Activated CD4-positive, alpha-beta memory T cell treated with anti-CD3 and anti-CD28 coated beads for 36 hours (primary cell): ENCODE data around the gene IKZF4. TPM values are rescaled to one million over a fixed set of nuclear protein-coding genes. Genes with fewer than 3 reads are reported as not detected.
A peak's percentile ranks its signal among the peaks of the same experiment; 100 is the strongest.
"Not testable (repeated sequence)": the region's sequence is repeated elsewhere in the genome, so short reads cannot be mapped to it uniquely, and the experiment has no call there.

Source experiments
- CTCF ChIA-PET: fragments of 350-600 bp; sonication (Branson Sonifier 250); formaldehyde crosslinking; loops from one replicate; lab custom pipeline; 2021; ENCODE audit warnings: antibody characterized with exemption, inconsistent platforms; lab: Charles Lee
- POLR2A ChIA-PET: fragments of 350-600 bp; sonication (Branson Sonifier 250); formaldehyde crosslinking; loops from one replicate; lab custom pipeline; 2021; ENCODE audit warnings: antibody characterized with exemption; lab: Charles Lee
- DNase-seq: peaks from one replicate; pipeline ENCODE4 v3.0.0-alpha.2; 2020
- H3K27ac Mint-ChIP-seq: one replicate; pipeline ENCODE4 v1.8.0; 2021; ENCODE audit warnings: mixed read lengths
- H3K27me3 Mint-ChIP-seq: one replicate; pipeline ENCODE4 v1.8.0; 2021; ENCODE audit warnings: mixed read lengths
- H3K36me3 Mint-ChIP-seq: one replicate; pipeline ENCODE4 v1.8.0; 2021; ENCODE audit warnings: mixed read lengths
- H3K4me1 Mint-ChIP-seq: one replicate; pipeline ENCODE4 v1.8.0; 2021; ENCODE audit warnings: low read depth, mixed read lengths
- H3K4me3 Mint-ChIP-seq: one replicate; pipeline ENCODE4 v1.8.0; 2021; ENCODE audit warnings: mild to moderate bottlenecking, mixed read lengths
- H3K9me3 Mint-ChIP-seq: one replicate; pipeline ENCODE4 v1.8.0; 2021; ENCODE audit warnings: mixed read lengths
- intact Hi-C: fragments of 100-400 bp; cut with micrococcal nuclease; formaldehyde crosslinking; loops from one replicate; pipeline ENCODE4 v1.15.1; 2023
- total RNA-seq, 2 experiments: library from RNA; stranded (reverse); gene quantifications; one replicate each; pipeline ENCODE4 v1.2.3, GENCODE V29; 2021

The IKZF4 gene
- total RNA-seq, 2 experiments from 2014 or later = 14.4 to 15.1 TPM

DNA sequence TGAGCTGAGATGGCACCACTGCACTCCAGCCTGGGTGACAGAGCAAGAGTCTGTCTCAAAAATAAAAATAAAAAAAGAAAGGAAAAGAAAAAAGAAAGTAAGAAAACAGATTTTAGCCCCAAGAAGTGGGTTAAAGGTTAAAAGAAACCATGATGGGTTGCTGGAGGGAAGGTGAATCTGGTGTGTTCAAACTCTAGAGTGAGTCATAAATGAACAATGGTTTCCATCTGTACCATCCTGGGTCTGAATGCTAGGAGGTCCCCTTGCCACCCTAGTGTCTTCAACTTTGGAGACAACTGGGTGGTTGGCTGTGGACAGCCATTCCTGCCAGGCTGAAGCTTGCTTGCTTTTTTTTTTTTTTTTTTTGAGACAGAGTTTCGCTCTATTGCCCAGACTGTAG is 19.3 kb downstream of the IKZF4 start:
- Mint-ChIP-seq H3K27ac (peak overlapping the region; percentile 98), H3K4me1 (peaks cover 34% of the 10 kb centered on the region), H3K4me3 (peak overlapping the region; percentile 98), H3K9me3 (no peaks in the 10 kb centered on the region), H3K36me3 (peaks cover 37% of the 10 kb centered on the region), H3K27me3 (no peaks in the 10 kb centered on the region)
- intact Hi-C loops = loop anchor here (2.0 to 10.0 kb wide), 5 partner anchors 19 to 595 kb away; partner anchors contain the start of genes BAZ2A, IKZF4, NABP2 and RNF41
- POLR2A ChIA-PET = interaction anchor here (0.6 to 1.4 kb wide), 4 partner anchors 18 to 1491 kb away, joined by 3 to 4 read pairs (median 4); partner anchors contain the start of gene IKZF4
- DNase-seq = peak; percentile 41
- CTCF ChIA-PET = interaction anchor here (0.6 to 3.2 kb wide), 10 partner anchors 11 to 392 kb away, joined by 3 to 26 read pairs (median 6); partner anchors contain the start of genes ESYT1, IKZF4 and PA2G4

DNA sequence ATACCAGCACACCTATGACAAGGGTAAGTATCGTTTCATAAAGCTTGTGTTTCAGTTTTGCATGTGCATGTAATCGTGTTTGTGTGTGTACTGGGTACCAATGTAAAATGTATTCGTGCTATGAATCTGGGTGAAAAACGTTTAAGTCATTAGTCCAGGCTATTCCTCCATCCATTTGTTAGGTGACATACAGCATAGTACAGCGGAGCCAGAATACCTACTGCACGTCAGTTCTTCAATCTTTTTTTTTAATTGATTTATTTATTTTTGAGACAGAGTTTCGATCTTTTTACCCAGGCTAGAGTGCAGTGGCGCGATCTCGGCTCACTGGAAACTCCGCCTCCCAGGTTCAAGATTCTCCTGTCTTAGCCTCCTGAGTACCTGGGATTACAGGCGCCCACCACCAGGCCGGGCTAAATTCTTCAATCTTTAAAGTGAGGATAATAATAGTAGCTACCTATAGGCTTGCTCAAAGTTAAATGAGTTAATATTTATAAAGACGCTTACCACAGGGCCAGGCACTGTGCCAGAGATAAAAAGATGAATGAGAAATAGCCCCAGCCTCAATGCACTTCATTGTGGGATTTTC is 20.2 kb downstream of the IKZF4 start:
- ChIA-PET POLR2A (interaction anchor here (0.8 to 1.4 kb wide), 4 partner anchors 19 to 43 kb away, joined by 3 to 4 read pairs (median 4); partner anchors contain the start of genes IKZF4 and SUOX), CTCF (interaction anchor here (1.0 to 3.2 kb wide), 9 partner anchors 12 to 303 kb away, joined by 3 to 26 read pairs (median 6); partner anchors contain the start of genes ESYT1, IKZF4 and PA2G4)
- intact Hi-C loops = loop anchor here (1.0 to 10.0 kb wide), 11 partner anchors 20 to 594 kb away; partner anchors contain the start of genes BAZ2A, IKZF4, NABP2 and PA2G4
- peaks cover 34% of the 10 kb centered on the region for H3K36me3 Mint-ChIP-seq
- H3K4me3 Mint-ChIP-seq = peak overlapping the region; percentile 98
- no peaks in the 10 kb centered on the region for H3K27me3 Mint-ChIP-seq
- peak overlapping the region; percentile 98 for H3K27ac Mint-ChIP-seq
- no peaks in the 10 kb centered on the region for H3K9me3 Mint-ChIP-seq
- peaks cover 40% of the 10 kb centered on the region for H3K4me1 Mint-ChIP-seq
- DNase-seq = peak; percentile 26

DNA sequence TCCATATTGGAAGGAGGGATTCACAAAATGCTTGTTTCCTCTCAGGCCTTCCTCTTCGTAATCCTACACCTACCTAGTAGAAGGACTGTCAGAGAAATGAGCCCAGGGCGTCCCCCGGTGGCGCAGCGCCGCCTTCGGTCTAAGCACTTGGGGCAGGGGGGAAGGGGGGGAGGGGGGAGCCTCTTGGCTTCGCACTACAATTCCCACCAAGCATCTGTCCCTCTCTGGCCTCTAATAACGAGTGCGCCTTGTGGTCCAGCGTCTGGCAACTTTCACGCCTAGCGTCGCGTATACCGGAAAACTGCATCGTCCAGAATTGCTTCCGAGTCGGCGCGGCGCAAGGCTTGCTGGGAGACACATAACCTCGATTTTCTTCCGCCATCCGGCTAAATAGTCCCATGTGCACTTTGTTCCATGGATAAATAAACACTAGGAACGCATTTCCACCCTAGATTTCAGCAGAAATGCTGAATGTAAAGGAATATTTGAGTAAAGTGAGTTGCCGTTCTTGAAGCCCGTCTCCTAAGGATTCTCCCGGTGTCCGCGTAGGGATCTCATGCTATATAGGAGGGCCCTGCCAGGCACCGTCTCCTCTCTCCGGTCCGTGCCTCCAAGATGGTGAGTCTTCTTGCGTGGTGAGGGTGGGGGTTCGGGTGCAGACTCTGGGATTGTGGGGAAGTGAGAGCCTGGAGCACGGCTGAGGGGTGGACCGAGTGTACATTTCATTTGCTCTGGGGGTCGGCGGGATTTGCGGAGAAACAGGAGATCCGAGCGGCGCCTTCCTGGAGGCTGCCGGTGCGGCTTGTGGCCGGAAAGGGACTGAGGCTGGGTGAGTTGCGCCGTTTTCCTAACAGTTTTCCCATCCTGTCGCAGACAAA is 20.9 kb downstream of the IKZF4 start, which contains the start of gene RPS26:
TSS of gene RPS26 (plus strand) at position 367 of the 878 bp plus-strand sequence. CDS start at position 616, 249 bp downstream.
- intact Hi-C loops = loop anchor here (1.0 to 10.0 kb wide), 11 partner anchors 21 to 593 kb away; partner anchors contain the start of genes BAZ2A, IKZF4, NABP2 and PA2G4
- Mint-ChIP-seq H3K4me3 (peak within 1 kb of the TSS; percentile 98), H3K4me1 (peaks cover 47% of the 10 kb centered on the region), H3K9me3 (no peaks in the 10 kb centered on the region), H3K27me3 (no peaks in the 10 kb centered on the region), H3K36me3 (peaks cover 34% of the 10 kb centered on the region), H3K27ac (peak within 1 kb of the TSS; percentile 98)
- CTCF ChIA-PET = interaction anchor here (1.4 to 3.2 kb wide), 3 partner anchors 12 to 303 kb away, joined by 5 to 18 read pairs (median 13); no protein-coding TSS in a partner anchor
- peak; percentile 95 for DNase-seq
- POLR2A ChIA-PET = interaction anchor here (0.8 kb wide), 1 partner anchor 44 kb away, joined by 3 read pairs; the partner anchor contains the start of gene SUOX

DNA sequence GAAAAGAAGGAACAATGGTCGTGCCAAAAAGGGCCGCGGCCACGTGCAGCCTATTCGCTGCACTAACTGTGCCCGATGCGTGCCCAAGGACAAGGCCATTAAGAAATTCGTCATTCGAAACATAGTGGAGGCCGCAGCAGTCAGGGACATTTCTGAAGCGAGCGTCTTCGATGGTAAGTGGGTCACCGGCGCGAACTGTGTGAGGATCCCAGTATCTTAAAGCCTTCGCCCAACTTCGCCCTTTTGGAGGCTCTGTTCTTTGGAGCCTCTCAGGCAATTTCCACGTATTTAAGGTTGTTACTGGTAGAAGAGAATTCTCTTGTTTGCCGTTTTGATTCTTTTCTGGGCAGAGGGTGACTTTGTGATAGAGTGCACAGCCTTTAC is 21.6 kb downstream of the IKZF4 start:
- intact Hi-C loops = loop anchor here (5.0 to 10.0 kb wide), 2 partner anchors 180 to 592 kb away; partner anchors contain the start of genes BAZ2A, NABP2 and RNF41
- POLR2A ChIA-PET, CTCF ChIA-PET, H3K9me3 Mint-ChIP-seq, DNase-seq, H3K27me3 Mint-ChIP-seq: not testable (repeated sequence)
- Mint-ChIP-seq H3K27ac (peak overlapping the region; percentile 98), H3K4me3 (peak overlapping the region; percentile 98), H3K4me1 (peaks cover 53% of the 10 kb centered on the region), H3K36me3 (peaks cover 34% of the 10 kb centered on the region)

DNA sequence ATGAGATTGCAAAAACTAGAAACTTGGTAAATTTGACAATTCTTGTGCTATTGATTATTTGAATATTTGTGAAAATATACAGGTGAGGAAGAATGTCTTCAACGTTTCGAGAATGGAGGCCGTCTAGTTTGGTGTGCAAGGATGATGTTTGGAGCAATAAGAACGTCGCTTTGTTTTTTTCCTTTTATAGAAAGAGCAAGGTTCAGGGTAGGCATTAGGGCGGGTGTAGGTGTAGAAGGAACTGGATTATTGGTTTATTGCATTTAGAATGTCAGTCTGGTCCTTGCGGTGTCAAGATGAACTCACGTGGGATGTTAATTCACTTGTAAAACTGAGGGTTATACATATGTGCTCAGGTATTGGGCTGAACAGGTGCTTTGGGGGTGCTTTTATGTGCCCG is 22.0 kb downstream of the IKZF4 start:
- H3K4me1 Mint-ChIP-seq = peaks cover 53% of the 10 kb centered on the region
- ChIA-PET POLR2A (no interaction called here), CTCF (no interaction called here)
- no peaks in the 10 kb centered on the region for H3K9me3 Mint-ChIP-seq
- DNase-seq = no peak
- H3K4me3 Mint-ChIP-seq = peak overlapping the region; percentile 98
- peak overlapping the region; percentile 98 for H3K27ac Mint-ChIP-seq
- intact Hi-C loops = loop anchor here (5.0 to 10.0 kb wide), 2 partner anchors 179 to 592 kb away; partner anchors contain the start of genes BAZ2A, NABP2 and RNF41
- no peaks in the 10 kb centered on the region for H3K27me3 Mint-ChIP-seq
- H3K36me3 Mint-ChIP-seq = peaks cover 34% of the 10 kb centered on the region

DNA sequence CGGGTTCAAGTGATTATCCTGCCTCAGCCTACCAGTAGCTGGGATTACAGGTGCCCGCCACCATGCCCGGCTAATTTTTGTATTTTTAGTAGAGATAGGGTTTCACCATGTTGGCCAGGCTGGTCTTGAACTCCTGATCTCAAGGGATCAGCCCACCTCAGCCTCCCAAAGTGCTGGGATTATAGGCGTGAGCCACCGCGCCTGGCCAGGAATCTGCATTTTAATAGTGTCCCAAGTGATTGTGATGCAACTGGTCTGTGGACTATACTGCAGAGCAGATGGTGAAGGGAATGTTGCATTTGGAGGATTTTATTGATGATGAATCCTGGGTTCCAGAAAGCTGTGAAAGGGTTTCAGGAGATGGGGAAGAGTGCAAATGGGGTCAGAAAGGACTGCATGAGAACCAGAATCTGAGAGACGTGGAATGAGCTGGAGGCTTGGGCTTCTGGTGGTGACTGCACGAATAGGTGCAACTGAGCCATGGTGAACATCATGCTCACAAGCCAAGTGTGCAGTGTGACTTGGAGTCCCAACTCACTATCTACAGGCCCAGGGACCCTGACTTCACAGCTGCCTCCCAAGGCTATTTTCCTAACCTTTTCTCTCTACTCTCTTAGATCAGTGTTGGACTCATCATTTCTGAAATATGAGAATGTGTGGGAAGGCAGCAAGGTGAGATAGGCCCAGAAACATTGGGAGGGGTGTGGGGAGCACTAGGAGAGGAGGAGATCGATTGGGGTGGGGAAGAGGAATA is 25.4 kb downstream of the IKZF4 start:
- Mint-ChIP-seq H3K4me1 (peaks cover 38% of the 10 kb centered on the region), H3K36me3 (peaks cover 30% of the 10 kb centered on the region), H3K27ac (peak overlapping the region; percentile 75), H3K9me3 (no peaks in the 10 kb centered on the region), H3K27me3 (no peaks in the 10 kb centered on the region), H3K4me3 (no peak overlapping the region)
- intact Hi-C loops = loop anchor here (2.0 to 10.0 kb wide), 3 partner anchors 35 to 589 kb away; partner anchors contain the start of genes BAZ2A, ERBB3 and SMARCC2
- CTCF ChIA-PET = interaction anchor here (0.7 to 5.2 kb wide), 9 partner anchors 8 to 308 kb away, joined by 3 to 37 read pairs (median 7); partner anchors contain the start of genes PA2G4, SUOX and ZC3H10
- no peak for DNase-seq
- POLR2A ChIA-PET = interaction anchor here (0.9 to 3.0 kb wide), 5 partner anchors 48 to 72 kb away, joined by 3 to 15 read pairs (median 4); partner anchors contain the start of gene PA2G4

DNA sequence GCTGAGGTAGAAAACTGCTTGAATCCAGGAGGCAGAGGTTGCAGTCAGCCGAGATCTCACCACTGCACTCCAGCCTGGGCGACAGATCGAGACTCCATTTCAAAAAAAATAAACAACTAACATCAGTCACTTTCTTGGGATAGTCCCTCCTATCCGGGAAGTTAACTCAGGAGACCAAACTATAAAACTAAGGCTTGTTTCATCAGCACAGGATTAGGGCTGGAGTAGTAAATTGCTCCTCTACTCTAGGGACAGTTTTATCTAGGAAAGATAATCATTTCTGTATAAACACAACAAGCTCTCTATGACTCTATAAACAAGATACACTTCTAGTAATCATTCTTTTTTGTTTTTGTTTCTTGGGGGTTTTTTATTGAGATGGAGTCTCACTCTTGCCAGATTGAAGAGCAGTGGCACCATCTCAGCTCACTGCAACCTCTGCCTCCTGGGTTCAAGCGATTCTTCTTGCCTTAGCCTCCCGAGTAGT is 32.6 kb downstream of the IKZF4 start:
- CTCF ChIA-PET = interaction anchor here (1.0 kb wide), 1 partner anchor 32 kb away, joined by 4 read pairs; no protein-coding TSS in a partner anchor
- intact Hi-C loops = no loop called here
- no peaks in the 10 kb centered on the region for H3K36me3 Mint-ChIP-seq
- no peaks in the 10 kb centered on the region for H3K4me1 Mint-ChIP-seq
- no peak overlapping the region for H3K27ac Mint-ChIP-seq
- DNase-seq = no peak
- no peaks in the 10 kb centered on the region for H3K9me3 Mint-ChIP-seq
- H3K27me3 Mint-ChIP-seq = no peaks in the 10 kb centered on the region
- POLR2A ChIA-PET = no interaction called here
- no peak overlapping the region for H3K4me3 Mint-ChIP-seq

DNA sequence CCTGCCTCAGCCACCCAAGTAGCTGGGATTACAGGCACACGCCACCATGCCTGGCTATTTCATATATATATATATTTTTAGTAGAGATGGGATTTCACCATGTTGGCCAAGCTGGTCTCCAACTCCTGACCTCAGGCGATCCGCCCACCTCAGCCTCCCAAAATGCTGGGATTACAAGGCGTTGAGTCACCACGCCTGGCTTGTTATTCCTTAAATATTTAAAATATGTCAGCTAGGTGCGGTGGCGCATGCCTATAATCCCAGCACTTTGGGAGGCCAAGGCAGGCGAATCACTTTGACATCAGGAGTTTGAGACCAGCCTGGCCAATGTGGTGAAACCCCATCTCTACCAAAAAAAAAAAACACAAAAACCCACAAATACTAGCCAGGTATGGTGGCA is 39.1 kb downstream of the IKZF4 start:
- intact Hi-C loops, H3K27me3 Mint-ChIP-seq, H3K4me3 Mint-ChIP-seq, H3K27ac Mint-ChIP-seq, H3K36me3 Mint-ChIP-seq, CTCF ChIA-PET, H3K9me3 Mint-ChIP-seq, DNase-seq, H3K4me1 Mint-ChIP-seq: not testable (repeated sequence)
- POLR2A ChIA-PET = interaction anchor here (0.6 kb wide), 2 partner anchors 319 to 369 kb away, joined by 3 read pairs; no protein-coding TSS in a partner anchor

DNA sequence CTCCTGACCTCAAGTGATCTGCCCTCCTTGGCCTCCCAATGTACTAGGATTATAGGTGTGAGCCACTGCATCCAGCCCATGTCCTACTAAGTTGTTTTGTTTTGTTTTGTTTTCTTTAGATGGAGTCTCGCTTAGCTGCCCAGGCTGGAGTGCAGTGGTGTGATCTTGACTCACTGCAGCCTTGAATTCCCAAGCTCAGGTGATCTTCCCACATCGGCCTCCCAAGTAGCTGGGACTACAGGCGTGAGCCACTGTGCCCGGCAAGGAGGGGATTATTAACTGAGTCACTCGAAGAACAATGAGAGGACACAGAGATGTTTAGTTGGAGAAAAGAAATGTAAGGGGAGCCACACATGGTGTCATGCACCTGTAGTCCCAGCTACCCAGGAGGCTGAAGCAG is 41.1 kb downstream of the IKZF4 start:
- ChIA-PET CTCF (interaction anchor here (0.9 kb wide), 1 partner anchor 66 kb away, joined by 3 read pairs; no protein-coding TSS in a partner anchor), POLR2A (no interaction called here)
- H3K9me3 Mint-ChIP-seq = no peaks in the 10 kb centered on the region
- peaks cover 3% of the 10 kb centered on the region for H3K4me1 Mint-ChIP-seq
- no peak overlapping the region for H3K4me3 Mint-ChIP-seq
- H3K27me3 Mint-ChIP-seq = no peaks in the 10 kb centered on the region
- no peak for DNase-seq
- intact Hi-C loops = no loop called here
- H3K36me3 Mint-ChIP-seq = no peaks in the 10 kb centered on the region
- H3K27ac Mint-ChIP-seq = no peak overlapping the region

DNA sequence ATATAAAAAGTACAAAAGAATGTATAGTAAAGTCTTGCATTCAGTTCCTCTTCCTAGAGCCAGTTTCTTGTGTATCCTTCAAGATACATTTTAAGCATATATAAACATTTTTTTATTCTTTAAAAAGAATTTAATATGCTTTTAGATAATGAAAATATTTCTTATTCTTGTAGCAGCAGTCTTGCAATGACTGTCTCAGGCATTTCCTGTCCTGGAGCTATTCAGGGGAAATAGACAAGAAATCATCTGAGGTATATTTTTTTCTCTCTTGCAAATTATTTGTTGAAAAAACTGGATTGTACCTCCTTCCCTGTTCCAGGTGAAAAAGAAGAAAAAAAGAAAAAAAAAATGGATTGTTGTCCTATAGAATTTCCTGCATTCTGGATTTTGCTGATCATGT is 42.2 kb downstream of the IKZF4 start:
- CTCF ChIA-PET = interaction anchor here (0.5 kb wide), 1 partner anchor 16 kb away, joined by 3 read pairs; no protein-coding TSS in a partner anchor
- intact Hi-C loops = no loop called here
- Mint-ChIP-seq H3K9me3 (no peaks in the 10 kb centered on the region), H3K4me1 (peaks cover 4% of the 10 kb centered on the region), H3K27me3 (no peaks in the 10 kb centered on the region), H3K36me3 (no peaks in the 10 kb centered on the region), H3K27ac (no peak overlapping the region), H3K4me3 (no peak overlapping the region)
- POLR2A ChIA-PET = no interaction called here
- DNase-seq = no peak
